SKM-1 (cell line): ENCODE data around the gene SPTBN5.
"Not testable (repeated sequence)": the region's sequence is repeated elsewhere in the genome, so short reads cannot be mapped to it uniquely, and the experiment has no call there.

Experiments
- DNase-seq: peaks from one replicate; lab custom pipeline; 2025; ENCODE audit not compliant: unreplicated experiment; lab: John Stamatoyannopoulos, UW

The SPTBN5 gene

DNA sequence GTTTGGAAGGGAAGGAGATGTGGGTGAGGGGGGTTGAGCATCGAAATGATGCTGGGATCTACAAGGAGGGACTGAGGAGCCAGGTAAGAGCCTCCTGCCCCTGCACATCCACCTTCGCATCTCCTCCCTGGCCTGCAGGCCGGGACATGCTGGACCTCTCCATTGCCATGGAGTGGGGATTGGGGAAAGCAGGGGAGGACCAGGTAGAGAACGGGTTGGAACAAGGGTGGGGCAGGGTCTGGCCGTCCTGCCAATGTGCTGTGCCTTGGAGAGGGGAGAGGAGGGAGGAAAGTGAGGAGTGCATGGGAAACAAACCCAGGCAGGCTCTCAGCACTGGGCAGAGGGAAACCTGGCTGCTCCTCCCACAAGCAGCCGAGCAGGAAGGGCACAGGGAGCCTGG lies 44.6 kb downstream of the SPTBN5 start:
- DNase-seq = no peak

DNA sequence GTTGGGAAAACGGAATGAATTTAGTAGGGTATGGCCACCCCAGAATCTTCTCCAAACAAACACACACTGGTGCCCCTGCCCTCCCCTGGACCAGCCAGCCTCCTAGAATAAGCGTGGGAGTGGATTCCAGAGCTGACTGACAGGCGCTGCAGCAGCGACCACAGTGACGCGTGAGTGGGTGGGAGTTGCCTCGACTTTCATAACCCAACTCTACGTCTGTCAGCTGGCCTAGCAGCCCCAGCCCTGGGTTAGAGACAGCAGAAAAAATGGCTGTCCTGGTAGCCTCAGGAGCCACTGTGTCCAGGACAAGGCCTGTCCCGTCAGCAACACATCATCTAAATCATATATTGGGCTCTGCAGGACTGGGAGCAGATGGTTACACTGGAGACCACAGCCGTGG lies 45.2 kb downstream of the SPTBN5 start:
- DNase-seq = no peak

DNA sequence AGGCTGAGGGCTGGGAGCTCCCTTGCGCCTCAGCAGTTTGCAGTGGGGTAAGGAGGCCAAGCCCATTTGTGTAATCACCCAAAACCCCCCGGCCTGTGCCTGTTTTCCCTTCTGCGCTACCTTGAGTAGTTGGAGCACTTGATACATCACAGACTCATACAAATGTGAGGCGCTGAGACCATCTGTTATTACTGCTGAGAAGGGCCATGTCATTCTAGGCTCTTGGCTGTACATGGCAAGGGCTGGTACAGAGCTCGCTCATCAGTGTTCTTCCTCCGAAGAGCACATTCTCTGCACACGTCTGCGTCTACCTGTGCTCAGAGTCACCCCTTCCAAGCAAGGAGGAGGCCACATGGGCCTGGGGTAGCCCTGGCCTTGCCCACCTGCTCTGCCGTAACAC lies 45.9 kb downstream of the SPTBN5 start:
- DNase-seq = no peak

DNA sequence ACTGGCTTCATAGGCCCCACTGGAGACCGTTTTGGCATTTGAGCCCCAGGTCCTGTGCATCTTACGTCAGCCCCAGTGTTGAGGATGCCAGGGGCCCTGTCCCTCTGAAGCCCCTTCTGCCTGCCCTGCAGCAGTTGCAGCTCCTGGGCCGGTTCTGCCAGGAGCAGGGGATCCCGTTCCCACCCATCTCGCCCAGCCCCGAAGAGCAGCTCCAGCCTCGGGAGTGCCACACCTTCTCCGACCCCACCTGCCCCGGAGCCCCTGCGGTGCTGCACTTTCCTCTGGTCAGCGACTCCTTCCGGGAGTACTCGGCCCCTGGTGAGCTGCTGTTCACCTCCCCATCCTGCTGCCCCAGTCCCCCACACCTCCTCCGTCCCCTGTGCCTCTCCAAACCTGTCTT lies 46.6 kb downstream of the SPTBN5 start:
- DNase-seq = no peak

DNA sequence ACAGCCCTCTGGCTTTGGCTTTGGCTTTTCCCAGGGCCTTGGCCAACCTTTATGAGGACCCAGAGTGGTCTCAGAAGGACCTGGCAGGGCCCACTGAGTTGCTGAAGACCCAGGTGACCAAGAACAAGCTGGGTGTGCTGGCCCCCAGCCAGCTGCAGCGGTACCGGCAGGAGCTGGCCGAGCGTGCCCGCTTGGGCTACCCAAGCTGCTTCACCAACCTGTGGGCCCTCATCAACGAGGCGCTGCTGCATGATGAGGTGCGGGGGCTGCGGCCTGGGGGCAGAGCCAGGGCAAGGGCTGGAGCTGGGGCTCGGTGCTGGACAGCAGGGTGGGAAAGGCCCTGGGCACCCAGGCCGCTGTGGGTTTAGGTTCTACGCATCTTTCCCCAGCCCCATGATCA lies 49.0 kb downstream of the SPTBN5 start:
- no peak for DNase-seq

DNA sequence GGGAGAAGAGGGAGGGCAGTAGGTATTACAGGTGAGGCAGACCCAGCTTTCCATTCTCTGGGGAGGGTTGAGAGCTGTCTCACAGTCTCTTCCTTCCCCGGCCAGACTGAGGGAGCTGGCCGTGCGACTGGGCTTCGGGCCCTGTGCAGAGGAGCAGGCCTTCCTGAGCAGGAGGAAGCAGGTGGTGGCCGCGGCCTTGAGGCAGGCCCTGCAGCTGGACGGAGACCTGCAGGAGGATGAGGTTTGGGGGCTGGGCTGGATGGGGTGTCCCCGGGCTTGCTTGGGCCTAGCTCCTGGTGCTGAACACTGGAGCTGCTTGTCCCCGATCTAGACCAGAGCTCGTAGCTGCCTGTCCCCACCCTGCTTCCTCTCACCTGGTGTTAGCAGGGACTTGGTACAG lies 50.3 kb downstream of the SPTBN5 start:
- no peak for DNase-seq

DNA sequence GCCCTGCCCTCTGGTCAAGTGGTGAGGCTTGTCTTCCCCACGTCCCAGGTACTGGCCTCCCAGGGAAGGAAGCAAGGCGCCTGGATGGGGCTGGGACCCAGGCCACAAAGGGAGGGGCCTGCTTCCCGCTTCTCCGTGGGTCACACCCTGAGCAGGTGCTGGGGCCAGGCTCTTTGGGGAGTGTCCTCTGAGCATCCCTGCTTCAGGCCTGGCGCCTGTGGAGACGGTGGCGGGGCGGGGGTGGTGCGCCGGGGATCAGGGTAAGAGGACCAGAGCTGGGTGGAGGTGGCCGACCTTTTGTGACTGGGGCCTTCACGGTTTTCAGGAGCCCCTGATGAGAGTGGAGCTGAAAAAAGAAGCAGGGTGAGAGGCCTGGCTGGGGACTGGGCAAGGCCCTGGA lies 51.6 kb downstream of the SPTBN5 start:
- no peak for DNase-seq

DNA sequence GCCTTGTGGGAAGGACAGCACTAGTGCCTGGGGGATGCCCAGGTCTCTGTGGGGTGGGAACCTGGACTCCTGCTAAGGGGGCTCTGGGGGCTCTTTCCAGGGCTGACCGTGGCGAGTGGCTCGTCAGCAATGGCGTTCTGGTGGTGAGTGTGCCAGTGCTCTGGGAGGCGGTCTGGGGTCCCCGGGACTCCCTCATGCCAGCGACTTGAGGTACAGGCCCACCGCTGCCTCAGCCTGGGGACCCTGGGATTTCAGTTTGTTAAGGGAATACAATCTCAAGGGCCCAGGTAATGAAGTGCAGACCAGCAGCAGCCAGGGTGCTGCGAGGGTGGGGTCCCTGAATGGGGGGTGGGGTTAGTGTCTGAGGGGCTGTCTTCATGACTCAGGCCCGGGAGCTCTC lies 52.7 kb downstream of the SPTBN5 start:
- no peak for DNase-seq

DNA sequence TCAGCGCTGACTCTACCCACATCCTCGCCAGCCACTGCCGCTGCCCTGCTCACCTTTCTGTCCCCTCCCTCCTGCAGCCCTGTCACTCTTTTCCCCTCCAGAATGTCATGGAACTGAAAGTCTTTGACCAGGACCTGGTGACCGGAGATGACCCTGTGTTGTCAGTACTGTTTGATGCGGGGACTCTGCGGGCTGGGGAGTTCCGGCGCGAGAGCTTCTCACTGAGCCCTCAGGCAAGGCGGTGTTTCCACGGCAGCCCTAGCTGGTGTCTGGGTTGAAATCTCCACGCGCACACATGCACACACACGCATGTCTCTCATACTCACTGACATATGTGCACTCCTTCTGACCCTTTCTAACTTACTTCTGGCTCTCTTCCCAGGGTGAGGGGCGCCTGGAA lies 53.2 kb downstream of the SPTBN5 start:
- no peak for DNase-seq

DNA sequence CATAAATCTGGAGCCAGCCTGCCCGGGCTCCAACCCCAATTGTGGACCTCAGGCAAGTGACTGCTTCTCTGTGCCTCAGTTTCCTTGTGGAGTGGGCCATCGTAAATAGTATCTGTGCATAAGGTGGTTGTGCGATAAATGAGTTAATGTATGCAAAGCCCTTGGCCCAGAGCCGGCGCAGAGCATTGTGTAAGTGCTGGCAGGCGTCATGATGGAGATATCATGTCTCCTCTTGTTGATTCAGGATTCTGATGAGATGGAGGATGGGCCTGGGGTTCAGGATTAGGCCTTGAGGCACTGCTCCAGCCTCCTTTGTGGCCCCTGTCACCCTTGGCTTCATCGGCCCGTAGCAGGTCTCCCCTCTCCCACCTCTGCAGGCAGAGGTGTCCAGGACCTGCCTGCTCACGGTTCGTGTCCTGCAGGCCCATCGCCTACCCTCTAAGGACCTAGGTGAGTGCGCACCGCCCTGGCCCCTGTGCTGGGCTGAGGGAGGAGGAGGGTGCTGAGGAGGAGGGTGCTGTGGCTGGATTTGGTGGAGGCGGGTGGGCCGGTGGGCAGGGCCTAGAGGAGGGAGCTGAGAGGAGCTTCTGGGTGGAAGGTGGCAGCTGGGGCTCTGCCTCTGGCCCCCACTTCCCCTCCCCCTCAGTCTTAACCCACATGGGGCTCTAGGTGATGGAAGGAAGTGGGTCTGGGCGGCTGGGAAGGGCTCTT lies 53.9 kb downstream of the SPTBN5 start:
- DNase-seq = no peak

DNA sequence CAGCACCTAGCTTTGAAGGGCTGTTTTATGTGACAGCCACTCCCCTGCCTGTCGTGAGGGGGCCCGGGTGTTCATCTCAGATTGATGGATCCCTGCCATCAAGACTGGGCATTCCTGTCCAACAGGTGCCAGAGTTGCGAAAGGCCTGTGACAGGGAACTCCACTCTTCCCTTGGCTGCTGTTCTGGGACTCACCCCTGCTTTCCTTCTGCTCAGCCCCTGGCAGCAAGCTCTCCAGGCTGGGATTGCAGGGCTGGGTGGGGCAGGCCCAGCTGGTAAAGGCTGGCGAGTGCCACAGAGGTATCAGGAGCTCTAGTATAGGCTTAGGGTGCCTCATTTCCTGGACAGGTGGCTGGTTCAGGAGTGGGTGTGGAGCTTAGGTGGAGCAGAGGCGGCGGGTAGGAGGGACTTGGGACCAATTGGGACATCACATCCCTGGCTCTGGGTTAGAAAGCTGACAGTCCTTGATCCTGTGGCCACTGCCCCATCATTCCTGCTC lies 55.4 kb downstream of the SPTBN5 start, which contains the start of gene PLA2G4B:
Gene PLA2G4B, plus strand, starts transcription at position 448 of the 498 bp plus-strand sequence. CDS start 67 bp downstream, outside the sequence.
- no peak for DNase-seq

DNA sequence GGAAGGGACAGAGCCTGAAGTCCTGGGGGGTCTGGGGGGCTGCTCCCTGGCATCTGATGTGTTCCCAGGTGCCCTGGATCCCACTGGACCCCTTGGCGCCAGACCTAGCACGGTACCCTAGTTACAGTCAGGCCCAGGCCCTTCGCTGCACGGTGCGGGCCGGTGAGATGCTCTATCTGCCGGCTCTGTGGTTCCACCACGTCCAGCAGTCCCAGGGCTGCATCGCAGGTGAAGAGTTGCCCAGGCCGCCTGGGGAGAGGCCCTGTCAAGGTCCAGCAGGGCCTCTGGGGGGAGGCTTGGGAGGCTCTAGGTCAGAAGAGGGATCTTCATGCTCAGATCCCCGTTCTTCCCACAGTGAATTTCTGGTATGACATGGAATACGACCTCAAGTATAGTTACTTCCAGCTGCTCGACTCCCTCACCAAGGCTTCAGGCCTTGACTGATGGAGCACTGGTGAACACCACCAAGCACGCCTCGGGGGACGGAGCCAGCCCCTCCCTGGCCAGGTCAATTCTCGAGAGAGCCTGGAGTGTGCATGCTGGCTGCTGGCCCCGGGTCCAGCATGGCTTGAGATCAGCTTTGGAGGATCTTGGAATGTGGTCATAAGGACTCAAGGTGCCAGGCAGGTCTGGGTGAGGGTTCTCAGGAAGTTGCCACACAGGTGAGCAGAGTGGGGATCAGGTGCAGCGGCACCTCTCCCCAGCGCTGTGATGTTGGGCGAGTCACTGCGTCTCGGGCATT lies 57.0 kb downstream of the SPTBN5 start:
- DNase-seq = no peak

DNA sequence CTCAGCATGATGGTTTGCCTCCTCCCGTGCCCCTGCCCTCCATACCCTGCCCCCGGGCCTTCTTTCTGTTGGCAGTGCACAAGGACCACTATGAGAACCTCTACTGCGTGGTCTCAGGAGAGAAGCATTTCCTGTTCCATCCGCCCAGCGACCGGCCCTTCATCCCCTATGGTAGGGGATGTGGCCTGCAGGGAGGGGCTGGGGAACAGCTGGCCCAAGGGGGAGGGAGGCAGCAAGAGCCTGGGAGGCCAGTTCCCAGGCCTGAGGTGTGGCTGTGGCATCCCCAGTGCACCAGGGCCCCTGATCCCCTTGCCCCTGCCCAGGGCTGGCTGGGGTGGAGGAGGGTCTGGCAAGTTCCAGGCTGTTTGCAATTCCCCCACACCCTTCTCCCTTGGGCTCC lies 57.8 kb downstream of the SPTBN5 start:
- DNase-seq = no peak

DNA sequence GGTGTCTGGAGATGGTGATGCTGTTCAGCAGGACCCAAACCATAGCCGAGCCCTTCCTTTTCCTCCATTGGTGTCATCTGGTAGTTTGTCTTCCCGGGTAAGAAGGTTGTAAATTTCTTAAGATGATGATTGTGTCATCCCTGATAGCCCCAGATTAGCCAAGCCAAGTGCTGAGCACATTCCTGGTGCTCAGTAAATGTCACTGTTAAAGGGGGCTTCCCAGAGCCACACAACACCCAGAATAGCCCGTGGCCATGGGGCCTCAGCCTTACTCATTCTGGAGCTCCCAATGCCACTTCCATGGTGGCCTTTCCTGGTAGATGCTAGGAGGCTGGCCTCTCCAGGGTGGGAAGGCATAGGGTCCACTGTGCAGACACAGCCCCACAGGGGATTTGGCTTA lies 59.8 kb downstream of the SPTBN5 start:
- DNase-seq = no peak

DNA sequence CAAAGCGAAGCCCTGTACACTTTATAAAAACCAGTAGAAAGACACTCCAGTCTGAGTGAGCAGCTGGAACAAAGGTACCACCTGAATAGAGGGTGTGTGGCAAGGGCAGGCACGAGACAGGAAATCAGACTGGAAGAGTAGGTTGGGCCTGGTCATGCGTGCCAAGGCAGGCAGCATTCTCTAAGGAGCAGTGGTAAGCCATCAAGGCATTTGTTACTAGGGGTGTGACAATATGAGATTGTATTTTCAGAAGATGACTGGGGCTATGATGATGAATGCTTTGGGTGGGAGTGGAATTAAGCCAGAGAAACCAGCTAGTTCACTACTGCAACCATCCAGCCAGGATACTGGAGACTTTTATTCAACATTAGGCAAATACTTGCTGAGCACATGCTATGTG lies 61.0 kb downstream of the SPTBN5 start:
- DNase-seq = no peak

DNA sequence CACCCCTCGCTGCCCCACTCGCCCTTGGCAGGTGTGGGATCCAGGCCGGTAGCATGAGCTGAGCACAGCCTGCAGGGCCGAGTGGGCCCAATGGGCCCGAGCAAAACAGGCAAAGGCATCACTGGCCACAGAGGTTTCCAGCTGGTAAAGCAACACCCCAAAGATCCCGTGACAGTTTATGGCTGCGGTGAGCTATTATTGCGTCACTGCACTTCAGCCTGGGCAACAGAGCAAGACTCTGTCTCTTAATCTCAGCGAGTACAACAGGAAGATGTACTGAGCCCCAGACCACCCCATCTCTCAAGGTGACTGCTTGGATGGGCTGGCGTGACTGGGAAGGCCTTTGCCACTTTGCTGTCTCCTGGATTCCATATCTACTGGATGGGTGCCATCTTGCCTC lies 61.6 kb downstream of the SPTBN5 start:
- no peak for DNase-seq

DNA sequence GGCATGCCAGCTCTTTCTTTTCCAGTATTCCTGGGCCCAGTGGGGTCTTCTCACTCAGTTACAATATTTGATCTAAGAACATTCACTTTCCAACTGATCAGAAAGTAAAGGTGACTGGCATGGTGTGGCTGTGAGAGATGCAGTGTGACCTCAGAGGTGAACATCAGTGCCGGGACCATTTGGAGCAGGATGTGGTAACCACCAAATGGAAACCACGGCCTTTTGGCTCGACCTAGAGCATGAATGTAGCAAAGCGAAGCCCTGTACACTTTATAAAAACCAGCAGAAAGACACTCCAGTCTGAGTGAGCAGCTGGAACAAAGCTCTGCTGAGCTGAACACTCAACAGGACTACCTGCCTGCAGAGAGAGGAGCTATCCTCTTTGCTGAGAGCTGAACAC lies 62.6 kb downstream of the SPTBN5 start:
- DNase-seq = not testable (repeated sequence)

DNA sequence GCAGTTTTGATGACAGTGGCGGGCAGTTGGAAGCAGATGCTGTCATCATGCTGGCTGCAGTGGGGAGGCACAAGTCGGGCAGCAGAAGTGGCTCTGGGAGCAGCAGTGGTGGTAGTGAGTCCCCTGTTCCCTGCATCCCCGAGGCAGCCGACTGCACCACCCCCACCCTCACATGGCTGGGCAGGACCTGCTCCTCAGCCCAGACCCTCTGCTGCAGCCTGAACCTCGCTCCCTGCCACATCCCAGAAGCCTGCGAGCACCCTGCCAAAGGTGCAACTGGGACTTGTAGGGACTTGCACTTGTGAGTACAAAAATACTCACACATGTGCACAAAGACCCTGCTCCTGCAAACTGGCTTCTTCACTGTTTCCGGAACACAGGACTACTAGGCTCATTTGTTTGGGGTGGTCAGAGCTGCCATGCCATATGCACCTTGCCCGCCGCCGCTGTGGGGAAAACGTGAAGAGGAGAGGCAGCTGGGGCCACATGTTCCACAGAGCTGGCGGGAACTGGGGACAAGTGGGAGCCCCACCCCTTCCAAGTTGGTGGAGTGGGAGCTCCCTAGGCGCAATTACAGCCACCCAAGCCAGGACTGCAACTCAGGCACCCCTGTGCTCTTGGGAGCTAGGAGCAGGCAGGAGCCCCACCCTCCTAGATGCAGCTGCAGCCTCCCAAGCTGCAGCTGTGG lies 63.8 kb downstream of the SPTBN5 start:
- no peak for DNase-seq

DNA sequence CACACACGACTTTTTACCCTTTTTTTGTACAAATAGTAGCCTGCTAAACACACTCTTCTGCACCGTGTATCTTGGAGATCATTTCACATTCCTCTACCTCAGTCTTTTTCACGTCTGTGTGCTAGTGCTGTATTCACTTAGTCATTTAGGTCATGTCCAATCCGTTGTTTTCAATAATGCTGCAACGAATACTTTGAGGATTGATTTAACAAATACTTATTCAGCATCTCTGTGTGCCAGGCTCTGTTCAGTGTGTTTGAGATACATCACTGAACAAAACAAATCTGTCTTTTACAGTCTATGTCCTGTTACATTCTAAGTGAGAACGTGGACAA lies 65.1 kb downstream of the SPTBN5 start:
- no peak for DNase-seq

DNA sequence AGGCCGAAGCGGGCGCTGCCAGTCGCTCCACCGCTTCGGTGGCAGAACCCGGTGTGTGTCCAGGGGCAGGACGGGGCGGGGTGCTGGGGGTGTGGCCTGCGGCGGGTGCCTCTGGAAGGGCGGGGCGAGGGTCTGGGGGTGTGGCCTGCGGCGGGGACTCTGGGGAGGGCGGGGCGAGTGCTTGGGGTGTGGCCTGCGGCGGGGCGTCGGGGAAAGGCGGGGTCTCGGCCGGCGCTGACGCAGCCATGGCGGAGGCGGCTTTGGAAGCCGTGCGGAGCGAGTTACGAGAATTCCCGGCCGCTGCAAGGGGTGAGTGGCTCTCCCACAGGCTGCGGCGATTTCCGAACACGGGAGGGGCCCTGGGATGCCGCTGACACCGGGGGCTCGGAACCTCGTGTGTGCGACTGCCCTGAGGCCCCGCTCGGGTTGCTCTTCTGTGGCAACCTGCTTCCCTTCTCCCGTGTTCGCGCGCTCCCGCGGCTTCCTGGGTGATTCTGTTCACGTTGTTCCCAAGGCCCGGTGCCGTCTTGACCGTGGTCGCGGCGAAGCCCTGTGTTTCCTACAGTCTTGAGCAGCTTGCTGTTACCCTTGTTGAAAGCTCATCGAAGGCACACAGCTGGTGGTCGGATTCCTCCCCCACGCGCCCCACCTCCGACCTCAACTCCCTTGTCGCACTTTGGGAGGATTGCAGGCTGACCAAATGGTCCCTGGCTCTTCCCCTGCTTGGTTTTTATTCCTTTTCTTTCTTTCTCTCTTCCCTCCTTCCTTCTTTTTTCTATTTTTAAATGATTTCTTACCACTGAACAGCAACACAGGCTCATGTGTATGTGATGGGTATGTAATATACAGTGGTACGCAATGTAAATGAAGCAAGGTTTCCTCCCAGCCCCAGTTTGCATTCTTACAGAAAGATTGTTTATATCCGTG lies 65.7 kb downstream of the SPTBN5 start, which contains the start of gene JMJD7:
Gene JMJD7, plus strand, starts transcription at position 213 of the 927 bp plus-strand sequence. Its CDS starts 33 bp downstream, at position 246.
- peak; percentile 47 for DNase-seq
